Measurements from ENCODE around the gene CALN1.
"Not testable (repeated sequence)": the region's sequence is repeated elsewhere in the genome, so short reads cannot be mapped to it uniquely, and the experiment has no call there.

The CALN1 gene

DNA sequence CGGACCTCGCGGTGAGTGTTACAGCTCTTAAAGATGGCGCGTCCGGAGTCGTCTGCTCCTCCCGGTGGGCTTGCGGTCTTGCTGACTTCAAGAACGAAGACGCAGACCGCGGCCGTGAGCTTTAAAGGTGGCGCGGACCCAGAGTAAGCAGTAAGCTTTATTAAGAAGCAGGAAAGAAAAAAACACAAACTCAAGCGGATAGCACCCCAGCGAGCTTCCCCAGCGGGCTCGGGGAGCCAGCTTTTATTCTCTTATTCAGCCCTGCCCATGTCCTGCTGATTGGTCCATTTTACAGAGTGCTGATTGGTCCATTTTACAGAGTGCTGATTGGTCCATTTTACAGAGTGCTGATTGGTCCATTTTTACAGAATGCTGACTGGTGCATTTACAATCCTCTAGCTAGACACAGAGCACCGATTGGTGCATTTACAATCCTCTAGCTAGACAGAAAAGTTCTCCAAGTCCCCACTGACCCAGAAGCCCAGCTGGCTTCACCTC, at the start of gene CALN1:
Gene CALN1, minus strand, starts transcription at position 218 of the 498 bp plus-strand sequence.
- not testable (repeated sequence) for DNase-seq

DNA sequence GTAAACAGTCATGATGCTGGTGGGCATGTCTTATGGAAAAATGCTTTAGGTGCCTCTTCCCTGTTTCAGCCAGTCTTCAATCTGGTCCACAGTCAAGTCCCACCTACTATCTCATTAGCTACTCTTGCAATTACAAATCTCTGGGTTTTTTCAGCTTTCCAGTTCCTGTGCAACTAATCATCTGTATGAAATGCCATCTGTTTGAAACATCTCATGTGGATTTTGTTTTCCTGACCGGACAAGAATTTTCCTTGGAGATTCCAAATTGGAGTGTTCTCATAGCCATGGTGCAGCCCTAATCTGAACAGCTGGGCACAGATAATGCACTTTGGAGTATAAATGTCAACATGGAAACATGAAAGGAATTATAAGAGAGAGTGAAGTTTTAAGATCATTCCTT, 41.3 kb upstream of the CALN1 start:
- DNase-seq = no peak

- no peak for DNase-seq
Observed at GRCh38 chr7:72447465-72448204, 35.5 kb upstream of the CALN1 start.

DNA sequence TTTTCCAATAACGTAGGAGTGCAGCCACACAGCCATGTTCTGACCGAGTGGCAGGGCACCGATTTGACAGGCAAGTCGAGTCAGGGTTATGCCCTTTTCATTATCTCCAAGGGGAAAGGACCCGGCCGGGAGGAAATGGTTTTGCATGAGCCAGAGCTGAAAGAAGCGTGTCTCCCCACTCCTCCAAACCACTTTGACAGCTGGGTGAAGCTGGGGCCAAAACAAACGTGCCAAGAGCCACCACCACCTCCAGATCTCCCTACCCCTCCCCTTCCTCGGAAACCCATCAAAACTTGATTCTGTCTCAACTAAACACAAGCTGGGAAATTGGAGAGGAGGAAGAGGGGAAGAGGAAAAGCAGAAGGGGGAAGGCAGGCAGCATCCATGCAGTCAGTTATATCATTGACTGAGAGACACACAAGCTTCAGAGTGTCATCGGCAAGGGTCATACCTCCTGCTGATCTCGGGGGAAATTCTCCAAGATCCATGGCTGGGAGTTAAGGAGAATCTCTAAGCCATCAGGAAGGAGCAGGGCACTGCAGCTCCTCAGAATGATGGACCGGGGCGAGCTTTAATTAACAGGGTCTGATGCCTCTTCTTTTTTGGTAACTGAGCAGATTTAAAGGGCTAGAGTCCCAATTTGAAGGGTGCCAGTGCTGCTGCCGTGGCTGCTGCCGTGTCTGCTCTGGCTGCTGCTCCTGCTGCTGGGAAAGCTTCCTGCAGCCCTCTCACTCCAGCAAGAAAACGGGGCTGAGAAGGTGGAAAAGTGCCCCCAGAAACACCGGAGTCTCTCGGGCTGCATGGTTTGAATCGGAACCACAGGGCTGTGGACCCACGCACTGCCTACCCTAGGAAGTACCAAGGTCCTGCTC, 34.7 kb upstream of the CALN1 start:
- no peak for DNase-seq

GRCh38 chr7:72446131-72446530, 34.0 kb upstream of the CALN1 start:
- no peak for DNase-seq

- no peak for DNase-seq
Observed at GRCh38 chr7:72445580-72445979, 33.4 kb upstream of the CALN1 start.

DNA sequence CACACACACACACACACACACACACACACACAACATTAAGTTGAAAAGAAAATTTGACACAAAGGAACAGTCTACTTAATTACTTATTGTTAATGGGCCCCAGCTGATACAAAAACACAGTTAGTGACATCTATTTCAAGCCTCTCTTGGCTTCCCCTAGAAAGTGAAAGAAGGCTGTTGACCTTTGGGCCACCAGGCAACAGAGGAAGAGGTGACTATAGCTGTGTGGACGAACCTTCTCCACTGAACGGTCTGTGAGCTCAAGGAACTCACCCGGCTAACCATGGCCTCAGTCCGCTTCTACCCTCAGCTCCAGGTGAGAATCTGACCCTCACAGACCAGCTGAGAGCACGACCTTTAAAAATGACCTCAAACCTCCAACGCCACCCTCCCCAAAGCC, 32.9 kb upstream of the CALN1 start:
- no peak for DNase-seq

- DNase-seq = no peak
Observed at GRCh38 chr7:72444026-72444776, 32.1 kb upstream of the CALN1 start.

- no peak for DNase-seq
Observed at GRCh38 chr7:72441791-72442190, 29.7 kb upstream of the CALN1 start.

GRCh38 chr7:72438491-72438890, 26.4 kb upstream of the CALN1 start:
- no peak for DNase-seq

DNA sequence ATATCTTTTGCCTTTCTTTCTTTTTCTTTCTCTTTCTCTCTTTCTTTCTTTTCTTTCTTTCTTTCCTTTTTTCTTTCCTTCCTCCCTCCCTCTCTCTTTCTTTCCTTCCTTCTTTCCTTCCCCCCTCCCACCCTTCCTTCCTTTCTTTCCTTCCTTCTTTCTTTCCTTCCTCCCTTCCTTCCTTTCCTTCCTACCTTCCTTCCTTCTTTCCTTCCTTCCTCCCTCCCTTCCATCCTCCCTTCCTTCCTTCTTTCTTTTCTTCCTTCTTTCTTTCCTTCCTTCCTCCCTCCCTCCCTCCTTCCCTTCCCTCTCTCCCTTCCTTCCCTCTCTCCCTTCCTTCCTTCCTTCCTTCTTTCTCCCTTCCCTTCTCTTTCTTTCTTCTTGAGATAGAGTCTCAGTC, 25.5 kb upstream of the CALN1 start:
- no peak for DNase-seq

DNA sequence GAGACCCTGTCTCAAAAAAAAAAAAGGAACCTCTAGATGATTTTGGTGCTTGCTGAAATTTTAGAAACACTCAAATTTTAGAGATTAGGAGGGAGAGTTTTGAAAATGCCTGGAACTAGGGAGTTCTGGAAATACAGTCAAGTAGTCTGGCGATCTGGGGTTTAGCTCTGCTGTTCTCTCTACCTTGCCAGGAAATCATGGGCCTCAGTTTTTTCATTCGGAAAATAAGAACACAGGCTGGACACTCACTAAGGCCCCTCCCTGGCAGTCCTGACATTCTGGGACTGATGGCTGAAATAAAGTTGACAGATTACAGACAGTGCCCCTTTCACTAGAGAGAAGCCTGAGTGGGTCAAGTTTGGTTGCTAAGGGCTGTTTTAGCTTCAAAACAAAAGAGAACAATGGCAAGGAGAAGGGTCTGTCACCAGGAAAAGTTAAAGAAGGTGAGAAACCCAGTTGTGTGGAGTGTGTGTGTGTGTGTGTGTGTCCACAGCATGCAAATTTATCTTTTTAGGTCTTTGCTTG, 25.0 kb upstream of the CALN1 start:
- DNase-seq = no peak

- DNase-seq = no peak
Observed at GRCh38 chr7:72435925-72436480, 23.9 kb upstream of the CALN1 start.

- no peak for DNase-seq
Observed at GRCh38 chr7:72435366-72435765, 23.2 kb upstream of the CALN1 start.

DNA sequence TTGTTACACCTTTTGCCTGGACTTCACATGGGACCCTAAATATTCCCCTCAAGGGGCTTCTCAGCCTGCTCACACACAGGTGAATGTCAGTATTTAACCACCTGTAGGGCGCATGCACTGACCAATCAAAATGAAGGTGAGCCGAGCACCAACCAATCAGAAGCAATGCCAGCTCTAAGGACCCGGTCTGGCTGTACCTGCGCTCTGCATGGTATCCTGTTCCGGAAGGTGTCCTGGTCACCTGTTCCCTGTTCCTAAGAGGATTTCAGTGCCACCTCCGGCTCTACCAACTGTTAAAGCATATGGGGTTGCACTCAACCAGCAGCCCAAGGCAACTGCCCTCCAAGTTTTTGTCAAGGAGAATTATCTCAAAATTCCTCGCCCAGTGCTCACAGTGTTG, 18.4 kb upstream of the CALN1 start:
- DNase-seq = no peak

- no peak for DNase-seq
Observed at GRCh38 chr7:72429316-72429715, 17.2 kb upstream of the CALN1 start.

DNA sequence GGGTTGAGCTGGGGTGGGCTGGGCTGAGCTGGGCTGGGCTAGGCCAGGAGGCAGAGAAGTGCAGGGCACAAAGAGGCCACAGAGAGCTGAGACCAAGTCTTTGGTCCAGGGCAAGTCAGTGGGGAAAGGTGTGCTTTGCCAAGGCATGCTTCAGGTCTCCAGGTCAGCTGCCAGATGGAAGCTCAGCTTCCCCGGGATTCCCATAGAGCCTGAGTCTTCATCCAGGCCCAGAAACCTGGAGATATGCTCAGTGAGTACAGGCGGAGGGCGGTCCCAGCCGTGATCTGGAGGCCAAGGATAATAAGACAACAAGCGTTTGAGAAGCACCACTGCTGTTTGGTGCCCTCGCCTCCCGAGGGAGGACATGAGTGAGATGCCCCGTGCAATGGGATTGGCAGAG, 4.7 kb upstream of the CALN1 start:
- no peak for DNase-seq

- DNase-seq = no peak
Observed at GRCh38 chr7:72415586-72415985, 3.4 kb upstream of the CALN1 start.

GRCh38 chr7:72413886-72414285, 1.7 kb upstream of the CALN1 start:
- DNase-seq = no peak

GRCh38 chr7:72413290-72413689, 1.2 kb upstream of the CALN1 start:
- no peak for DNase-seq

- DNase-seq = no peak
Observed at GRCh38 chr7:72411419-72411818, 719 bp downstream of the CALN1 start.

DNA sequence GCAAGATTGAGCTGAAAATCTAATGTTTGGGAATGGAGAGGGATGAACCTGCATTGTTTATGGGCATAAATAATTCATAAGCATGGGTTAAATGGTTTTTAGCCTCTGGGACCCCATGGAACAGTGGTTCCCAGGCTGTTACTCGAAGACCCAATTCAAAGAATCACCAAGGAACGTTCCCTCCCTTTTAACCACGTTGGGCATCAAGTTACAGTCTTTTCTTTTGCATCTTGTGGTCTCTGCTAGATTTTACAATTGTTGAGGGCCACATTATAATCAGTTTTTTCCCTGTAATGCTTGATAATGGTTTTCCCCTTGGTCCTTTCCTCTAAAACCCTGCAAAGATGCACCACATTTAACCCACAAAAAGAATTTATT, 2.5 kb downstream of the CALN1 start:
- no peak for DNase-seq

Measured in NCI-H345 (cell line).